DOHH2 (cell line): Measurements from ENCODE around the gene DNPH1.

ENCODE experiments used
- H3F3A ChIP-seq: fragments of 200-600 bp; sonication (generic), shearing (Covaris generic); 2 replicates; pipeline ENCODE4 v1.6.0; 2016; ENCODE audit warnings: antibody characterized with exemption, mild to moderate bottlenecking; ENCODE audit not compliant: control insufficient read depth, insufficient read depth
- H3K27ac ChIP-seq: fragments of 200-600 bp; sonication (generic); 2 replicates; pipeline ENCODE4 v1.5.1; 2014; ENCODE audit warnings: low read depth, mild to moderate bottlenecking, low read length, moderate library complexity
- H3K27me3 ChIP-seq: fragments of 200-600 bp; sonication (generic); 2 replicates; pipeline ENCODE4 v1.6.1; 2014; ENCODE audit warnings: mild to moderate bottlenecking, low read length, mixed read lengths; ENCODE audit not compliant: control insufficient read depth
- H3K36me3 ChIP-seq: fragments of 200-600 bp; sonication (generic); 2 replicates; pipeline ENCODE4 v1.6.1; 2014; ENCODE audit warnings: mild to moderate bottlenecking, low read length, moderate library complexity, mixed read lengths; ENCODE audit not compliant: control insufficient read depth
- H3K4me1 ChIP-seq: fragments of 200-600 bp; sonication (generic); 2 replicates; pipeline ENCODE4 v1.6.1; 2014; ENCODE audit warnings: mild to moderate bottlenecking, low read length, mixed read lengths; ENCODE audit not compliant: control insufficient read depth
- H3K4me2 ChIP-seq: fragments of 200-600 bp; sonication (generic); 2 replicates; pipeline ENCODE4 v1.6.0; 2014; ENCODE audit warnings: mild to moderate bottlenecking, low read length, moderate library complexity
- H3K4me3 ChIP-seq: fragments of 200-600 bp; sonication (generic); 2 replicates; pipeline ENCODE4 v1.5.1; 2014; ENCODE audit warnings: mild to moderate bottlenecking, low read length, mixed read lengths
- H3K79me2 ChIP-seq: fragments of 200-600 bp; sonication (generic); 2 replicates; pipeline ENCODE4 v1.6.1; 2014; ENCODE audit warnings: mild to moderate bottlenecking, low read length, mixed read lengths; ENCODE audit not compliant: control insufficient read depth
- H3K9me2 ChIP-seq: fragments of 200-600 bp; sonication (generic); replicated peaks from 2 replicates; pipeline ENCODE4 v1.6.1; 2014; ENCODE audit warnings: mild to moderate bottlenecking, low read length, mixed read lengths; ENCODE audit not compliant: control insufficient read depth
- H3K9me3 ChIP-seq: fragments of 200-600 bp; sonication (generic); 2 replicates; pipeline ENCODE4 v1.6.1; 2014; ENCODE audit warnings: antibody characterized with exemption, low read length, mixed read lengths; ENCODE audit not compliant: control insufficient read depth, insufficient read depth
- H4K20me1 ChIP-seq: fragments of 200-600 bp; sonication (generic); 2 replicates; pipeline ENCODE4 v1.6.0; 2014; ENCODE audit warnings: low read depth, mild to moderate bottlenecking, antibody characterized with exemption, low read length, moderate library complexity; ENCODE audit not compliant: control insufficient read depth, insufficient read depth
- EZH2phosphoT487 ChIP-seq: fragments of 200-600 bp; sonication (generic); IDR thresholded peaks from 2 replicates; pipeline ENCODE4 v1.6.1; 2017; ENCODE audit warnings: borderline replicate concordance, mild to moderate bottlenecking, antibody characterized with exemption, low read length, moderate library complexity, mixed read lengths
- TF ChIP-seq, protein P1 (sequence below): fragments of 200-600 bp; sonication (generic); IDR thresholded peaks from one replicate; pipeline ENCODE4 v1.5.1; 2014; ENCODE audit warnings: antibody characterized with exemption, mild to moderate bottlenecking, low read depth, low read length; ENCODE audit not compliant: poor library complexity, severe bottlenecking

DNPH1 gene

DNA sequence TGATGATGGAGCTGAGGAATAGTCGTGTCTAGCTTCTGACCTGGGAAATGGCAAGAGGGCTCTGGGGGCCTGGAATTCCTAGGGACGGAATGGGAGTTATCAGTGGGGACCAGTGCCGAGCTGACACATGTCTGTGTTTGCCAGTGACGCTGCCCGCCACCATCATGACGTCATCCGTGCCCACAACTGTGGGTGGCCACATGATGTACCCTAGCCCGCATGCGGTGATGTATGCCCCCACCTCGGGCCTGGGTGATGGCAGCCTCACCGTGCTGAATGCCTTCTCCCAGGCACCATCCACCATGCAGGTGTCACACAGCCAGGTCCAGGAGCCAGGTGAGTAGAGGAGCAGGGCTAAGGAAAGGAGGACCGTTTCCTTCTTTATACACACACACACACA is 51.1 kb downstream of the DNPH1 start:
- TF ChIP-seq EZH2phosphoT487, result no peak
- TF ChIP-seq, protein P1, sequence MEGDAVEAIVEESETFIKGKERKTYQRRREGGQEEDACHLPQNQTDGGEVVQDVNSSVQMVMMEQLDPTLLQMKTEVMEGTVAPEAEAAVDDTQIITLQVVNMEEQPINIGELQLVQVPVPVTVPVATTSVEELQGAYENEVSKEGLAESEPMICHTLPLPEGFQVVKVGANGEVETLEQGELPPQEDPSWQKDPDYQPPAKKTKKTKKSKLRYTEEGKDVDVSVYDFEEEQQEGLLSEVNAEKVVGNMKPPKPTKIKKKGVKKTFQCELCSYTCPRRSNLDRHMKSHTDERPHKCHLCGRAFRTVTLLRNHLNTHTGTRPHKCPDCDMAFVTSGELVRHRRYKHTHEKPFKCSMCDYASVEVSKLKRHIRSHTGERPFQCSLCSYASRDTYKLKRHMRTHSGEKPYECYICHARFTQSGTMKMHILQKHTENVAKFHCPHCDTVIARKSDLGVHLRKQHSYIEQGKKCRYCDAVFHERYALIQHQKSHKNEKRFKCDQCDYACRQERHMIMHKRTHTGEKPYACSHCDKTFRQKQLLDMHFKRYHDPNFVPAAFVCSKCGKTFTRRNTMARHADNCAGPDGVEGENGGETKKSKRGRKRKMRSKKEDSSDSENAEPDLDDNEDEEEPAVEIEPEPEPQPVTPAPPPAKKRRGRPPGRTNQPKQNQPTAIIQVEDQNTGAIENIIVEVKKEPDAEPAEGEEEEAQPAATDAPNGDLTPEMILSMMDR, result no peak
- Histone ChIP-seq H3K36me3 (peaks cover 62% of the 10 kb centered on the region), H3K9me3 (no peaks in the 10 kb centered on the region), H4K20me1 (peaks cover 19% of the 10 kb centered on the region; the same call in 1 of the 2 replicates), H3K4me3 (no peak overlapping the region), H3F3A (peaks cover 24% of the 10 kb centered on the region), H3K9me2 (no peaks in the 10 kb centered on the region), H3K4me2 (no peak overlapping the region), H3K79me2 (peaks cover 43% of the 10 kb centered on the region), H3K4me1 (peaks cover 36% of the 10 kb centered on the region), H3K27ac (no peak overlapping the region), H3K27me3 (no peaks in the 10 kb centered on the region)

DNA sequence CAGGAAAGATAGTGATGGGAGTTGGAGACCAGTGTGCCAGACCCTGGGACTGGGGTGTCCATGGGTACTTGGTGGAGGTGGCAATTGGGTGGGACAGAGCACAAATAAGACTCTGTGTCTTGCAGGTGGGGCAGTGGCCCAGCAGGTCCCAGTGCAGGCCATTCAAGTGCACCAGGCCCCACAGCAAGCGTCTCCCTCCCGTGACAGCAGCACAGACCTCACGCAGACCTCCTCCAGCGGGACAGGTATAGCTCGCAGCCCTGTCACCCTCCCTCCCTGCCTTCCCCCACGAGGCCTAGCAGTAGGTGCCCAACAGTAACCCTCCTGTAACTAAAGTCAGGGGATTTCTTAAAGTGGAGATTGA is 52.9 kb downstream of the DNPH1 start:
- Histone ChIP-seq H3K4me3 (no peak overlapping the region), H4K20me1 (peaks cover 28% of the 10 kb centered on the region), H3K79me2 (peaks cover 50% of the 10 kb centered on the region), H3K36me3 (peaks cover 73% of the 10 kb centered on the region), H3K27me3 (no peaks in the 10 kb centered on the region), H3K9me2 (no peaks in the 10 kb centered on the region), H3K4me1 (peaks cover 31% of the 10 kb centered on the region), H3K9me3 (no peaks in the 10 kb centered on the region), H3K4me2 (no peak overlapping the region), H3F3A (peaks cover 22% of the 10 kb centered on the region), H3K27ac (no peak overlapping the region)
- TF ChIP-seq, protein P1, result no peak
- no peak for TF ChIP-seq EZH2phosphoT487

DNA sequence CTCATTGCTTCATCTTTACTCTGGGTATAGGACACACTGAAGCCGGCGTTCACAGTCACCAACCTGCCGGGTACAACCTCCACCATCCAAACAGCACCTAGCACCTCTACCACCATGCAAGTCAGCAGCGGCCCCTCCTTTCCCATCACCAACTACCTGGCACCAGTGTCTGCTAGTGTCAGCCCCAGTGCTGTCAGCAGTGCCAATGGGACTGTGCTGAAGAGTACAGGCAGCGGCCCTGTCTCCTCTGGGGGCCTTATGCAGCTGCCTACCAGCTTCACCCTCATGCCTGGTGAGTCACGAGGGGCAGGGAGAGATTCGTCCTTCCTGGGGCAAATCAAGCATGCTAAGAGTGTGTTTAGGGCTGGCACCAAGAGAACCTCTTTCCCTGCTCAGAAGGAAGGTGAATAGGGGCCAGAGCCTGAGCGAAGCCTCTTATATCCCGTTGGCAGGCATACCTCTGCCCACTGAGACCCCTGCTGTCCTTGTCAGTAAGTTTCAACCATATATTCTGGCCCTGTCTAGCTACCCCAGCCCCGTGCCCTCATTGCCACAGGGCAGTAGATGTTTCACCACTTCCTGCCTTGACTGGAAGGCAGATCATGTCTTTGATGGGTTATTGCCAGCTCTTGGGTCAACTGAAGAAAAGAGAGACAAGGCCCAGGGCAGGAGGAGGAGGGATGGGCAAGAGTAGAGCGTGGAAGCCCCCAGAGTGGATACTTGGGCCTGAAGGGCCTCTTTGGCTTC is 53.4 kb downstream of the DNPH1 start:
- Histone ChIP-seq H3K9me3 (no peaks in the 10 kb centered on the region), H3K27ac (no peak overlapping the region), H3K4me3 (no peak overlapping the region), H4K20me1 (peaks cover 28% of the 10 kb centered on the region), H3K4me2 (no peak overlapping the region), H3K36me3 (peaks cover 71% of the 10 kb centered on the region), H3K27me3 (no peaks in the 10 kb centered on the region), H3K4me1 (peaks cover 26% of the 10 kb centered on the region), H3F3A (peaks cover 17% of the 10 kb centered on the region), H3K9me2 (no peaks in the 10 kb centered on the region), H3K79me2 (peaks cover 51% of the 10 kb centered on the region)
- TF ChIP-seq, protein P1, result no peak
- TF ChIP-seq EZH2phosphoT487, result no peak
